ENCODE results near the gene DLG4.

The DLG4 gene

GRCh38 chr17:7233701-7234082 lies 14.1 kb upstream of the DLG4 start (continued):
- no peak for TF ChIP-seq TSHZ2 (CRISPR knock-in tag; IDR thresholded peaks at IDR 0.05)
- TF ChIP-seq ARNTL (CRISPR knock-in tag; IDR thresholded peaks at IDR 0.05; ENCODE audit: borderline replicate concordance, low read depth) = no peak
- no peak for TF ChIP-seq BACH2 (CRISPR knock-in tag; IDR thresholded peaks at IDR 0.05; ENCODE audit: borderline replicate concordance)
- no peak for TF ChIP-seq ZNF565 (CRISPR knock-in tag; conservative IDR thresholded peaks at IDR 0.05; ENCODE audit: low read depth)
- TF ChIP-seq PPARA (CRISPR knock-in tag; IDR thresholded peaks at IDR 0.05; ENCODE audit: borderline replicate concordance) = no peak
- no peak for TF ChIP-seq ESRRG (CRISPR knock-in tag; IDR thresholded peaks at IDR 0.05)

GRCh38 chr17:7232114-7232513 lies 12.5 kb upstream of the DLG4 start:
- no peak for ATAC-seq
- TF ChIP-seq ZFP30 (CRISPR knock-in tag; IDR thresholded peaks at IDR 0.05) = no peak
- no peak for TF ChIP-seq ISL1 (CRISPR knock-in tag; IDR thresholded peaks at IDR 0.05)
- no peak for TF ChIP-seq ESRRG (CRISPR knock-in tag; IDR thresholded peaks at IDR 0.05)
- no peak for TF ChIP-seq OSR1 (CRISPR knock-in tag; IDR thresholded peaks at IDR 0.05)
- no peak for TF ChIP-seq TSHZ2 (CRISPR knock-in tag; IDR thresholded peaks at IDR 0.05)
- TF ChIP-seq PATZ1 (CRISPR knock-in tag; IDR thresholded peaks at IDR 0.05; ENCODE audit: borderline replicate concordance) = no peak
- no peak for TF ChIP-seq CSRNP3 (CRISPR knock-in tag; IDR thresholded peaks at IDR 0.05)
- no peak for TF ChIP-seq TOX (CRISPR knock-in tag; IDR thresholded peaks at IDR 0.05; ENCODE audit: borderline replicate concordance)
- TF ChIP-seq ZFP3 (CRISPR knock-in tag; IDR thresholded peaks at IDR 0.05) = no peak
- TF ChIP-seq PPARA (CRISPR knock-in tag; IDR thresholded peaks at IDR 0.05; ENCODE audit: borderline replicate concordance) = no peak
- no peak for TF ChIP-seq SNAI2 (CRISPR knock-in tag; IDR thresholded peaks at IDR 0.05)
- no peak for TF ChIP-seq ZNF565 (CRISPR knock-in tag; conservative IDR thresholded peaks at IDR 0.05; ENCODE audit: low read depth)
- TF ChIP-seq CSDC2 (CRISPR knock-in tag; IDR thresholded peaks at IDR 0.05) = no peak
- TF ChIP-seq POU6F1 (CRISPR knock-in tag; IDR thresholded peaks at IDR 0.05; ENCODE audit: borderline replicate concordance, low read depth) = no peak

- no peak for ATAC-seq
- TF ChIP-seq ISL1 (CRISPR knock-in tag; IDR thresholded peaks at IDR 0.05) (no peak), TSHZ2 (CRISPR knock-in tag; IDR thresholded peaks at IDR 0.05) (no peak), PPARA (CRISPR knock-in tag; IDR thresholded peaks at IDR 0.05; ENCODE audit: borderline replicate concordance) (no peak), GLIS3 (CRISPR knock-in tag; IDR thresholded peaks at IDR 0.05) (no peak), CSRNP3 (CRISPR knock-in tag; IDR thresholded peaks at IDR 0.05) (no peak), TCF4 (CRISPR knock-in tag; IDR thresholded peaks at IDR 0.05; ENCODE audit: borderline replicate concordance) (no peak), PATZ1 (CRISPR knock-in tag; IDR thresholded peaks at IDR 0.05; ENCODE audit: borderline replicate concordance) (no peak), ZNF8 (CRISPR knock-in tag; IDR thresholded peaks at IDR 0.05) (no peak)
Observed at GRCh38 chr17:7229504-7229903, 9.9 kb upstream of the DLG4 start.
